WI38 (cell line): ENCODE measurements around the gene ORC4.

Experiments used
- H3K4me3 ChIP-seq: 2 replicates; pipeline ENCODE4 v1.5.1; 2011; ENCODE audit warnings: low read depth, mild to moderate bottlenecking, control low read depth, low read length
- TF ChIP-seq, protein P1 (sequence below): IDR thresholded peaks from 2 replicates; pipeline ENCODE4 v1.5.1; 2012; ENCODE audit warnings: low read depth, mild to moderate bottlenecking, control low read depth, low read length

The ORC4 gene

GRCh38 chr2:147976102-147976501 lies 44.4 kb downstream of the ORC4 start:
- H3K4me3 ChIP-seq = no peak overlapping the region
- TF ChIP-seq, protein P1, sequence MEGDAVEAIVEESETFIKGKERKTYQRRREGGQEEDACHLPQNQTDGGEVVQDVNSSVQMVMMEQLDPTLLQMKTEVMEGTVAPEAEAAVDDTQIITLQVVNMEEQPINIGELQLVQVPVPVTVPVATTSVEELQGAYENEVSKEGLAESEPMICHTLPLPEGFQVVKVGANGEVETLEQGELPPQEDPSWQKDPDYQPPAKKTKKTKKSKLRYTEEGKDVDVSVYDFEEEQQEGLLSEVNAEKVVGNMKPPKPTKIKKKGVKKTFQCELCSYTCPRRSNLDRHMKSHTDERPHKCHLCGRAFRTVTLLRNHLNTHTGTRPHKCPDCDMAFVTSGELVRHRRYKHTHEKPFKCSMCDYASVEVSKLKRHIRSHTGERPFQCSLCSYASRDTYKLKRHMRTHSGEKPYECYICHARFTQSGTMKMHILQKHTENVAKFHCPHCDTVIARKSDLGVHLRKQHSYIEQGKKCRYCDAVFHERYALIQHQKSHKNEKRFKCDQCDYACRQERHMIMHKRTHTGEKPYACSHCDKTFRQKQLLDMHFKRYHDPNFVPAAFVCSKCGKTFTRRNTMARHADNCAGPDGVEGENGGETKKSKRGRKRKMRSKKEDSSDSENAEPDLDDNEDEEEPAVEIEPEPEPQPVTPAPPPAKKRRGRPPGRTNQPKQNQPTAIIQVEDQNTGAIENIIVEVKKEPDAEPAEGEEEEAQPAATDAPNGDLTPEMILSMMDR = no peak

GRCh38 chr2:147968571-147968970 lies 52.0 kb downstream of the ORC4 start:
- TF ChIP-seq, protein P1 = no peak

GRCh38 chr2:147952118-147952517 lies 68.4 kb downstream of the ORC4 start:
- H3K4me3 ChIP-seq = no peak overlapping the region
- TF ChIP-seq, protein P1 = no peak

More at GRCh38 chr2:147968571-147968970, 52.0 kb downstream of the ORC4 start:
- no peak overlapping the region for H3K4me3 ChIP-seq

GRCh38 chr2:147945660-147946059 lies 74.9 kb downstream of the ORC4 start:
- TF ChIP-seq, protein P1 = no peak
- H3K4me3 ChIP-seq = no peak overlapping the region

GRCh38 chr2:147939313-147939712 lies 81.2 kb downstream of the ORC4 start:
- TF ChIP-seq, protein P1 = no peak

DNA sequence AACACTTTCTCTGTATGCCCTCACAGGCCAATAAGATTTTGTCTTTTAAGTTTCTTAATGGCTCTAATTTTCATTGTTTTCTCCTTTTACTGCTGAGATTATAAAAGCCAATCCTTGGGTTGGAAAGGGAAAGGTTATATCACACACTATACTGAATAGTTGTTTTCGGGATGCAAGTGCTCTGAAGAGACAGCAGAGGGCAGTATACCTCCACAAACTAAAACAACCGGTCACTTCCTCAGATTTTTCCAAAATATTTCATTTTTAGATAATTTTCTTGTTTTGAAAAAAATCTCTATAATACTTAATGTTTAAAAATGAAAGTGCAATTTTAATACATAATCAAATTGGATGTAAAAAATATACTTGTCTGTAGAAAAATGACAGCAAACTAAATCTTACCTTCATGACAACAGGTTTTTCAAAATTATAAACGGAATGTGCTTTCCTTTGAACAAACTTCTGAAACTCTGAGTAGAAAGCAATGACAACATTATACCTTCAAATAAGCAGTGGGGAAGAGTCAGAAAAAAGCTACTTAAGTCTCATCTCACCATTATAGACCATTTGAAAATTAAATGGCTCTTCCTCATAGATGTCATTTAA lies 82.7 kb downstream of the ORC4 start:
- no peak overlapping the region for H3K4me3 ChIP-seq
- TF ChIP-seq, protein P1 = peak; percentile 66

More at GRCh38 chr2:147939313-147939712, 81.2 kb downstream of the ORC4 start:
- H3K4me3 ChIP-seq = no peak overlapping the region

DNA sequence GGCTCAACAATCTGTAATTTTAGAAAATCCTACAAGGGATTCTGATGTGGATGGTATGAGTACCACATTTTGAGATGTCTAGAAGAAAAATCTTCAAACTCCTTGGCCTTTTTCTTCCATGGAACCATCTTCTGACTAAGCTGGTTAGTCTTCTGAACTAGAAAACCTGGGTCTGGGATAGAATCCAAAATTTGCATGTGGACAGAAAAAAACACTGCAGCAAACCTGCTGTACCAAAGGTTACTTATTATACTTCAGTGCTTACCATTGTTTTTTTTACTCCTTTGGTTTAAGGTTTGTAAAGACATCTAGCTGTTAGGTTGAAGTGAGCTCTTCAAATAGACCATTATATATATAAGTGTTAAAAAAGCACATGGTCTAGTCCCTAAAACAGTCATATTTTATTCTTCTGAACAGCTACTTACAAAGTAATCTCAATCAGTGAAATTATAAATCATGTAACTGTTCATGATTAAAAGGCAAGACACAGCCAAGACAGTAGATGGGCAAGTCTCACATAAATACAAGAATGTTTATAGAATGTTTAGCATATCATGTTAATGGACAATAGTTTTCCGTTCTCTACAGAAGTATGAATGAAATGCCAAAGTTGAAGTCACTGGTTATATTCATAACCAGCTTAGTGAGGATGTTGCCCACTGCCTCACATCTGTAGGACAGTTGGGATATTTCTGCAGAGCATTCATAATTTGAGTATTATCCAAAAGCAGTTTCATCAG lies 85.5 kb downstream of the ORC4 start:
- no peak overlapping the region for H3K4me3 ChIP-seq
- TF ChIP-seq, protein P1 = no peak
